CD4-positive, CD25-positive, alpha-beta regulatory T cell (primary cell): Measurements from ENCODE around the gene UGGT2. TPM values are rescaled to one million over a fixed set of nuclear protein-coding genes. Genes with fewer than 3 reads are reported as not detected.
A peak's percentile ranks its signal among the peaks of the same experiment; 100 is the strongest.
"Not testable (repeated sequence)": the region's sequence is repeated elsewhere in the genome, so short reads cannot be mapped to it uniquely, and the experiment has no call there.

Experiments used
- ATAC-seq, 2 donors: fragments of 150-1000 bp; cut with Tn5 transposase; one replicate each; pipeline ENCODE4 v1.10.0; 2021; ENCODE audit warnings: low read depth in 2 of 2, moderate number of reproducible peaks in 2 of 2, moderate library complexity in 1 of 2
- DNase-seq, 3 donors: peaks; one replicate each; pipeline versions ENCODE4 v3.0.0 to v3.0.0-alpha.2; 2012 to 2022; ENCODE audit warnings: mixed read lengths in 1 of 3
- H3K27ac ChIP-seq: one replicate; pipeline ENCODE4 v1.7.0; 2013; ENCODE audit warnings: mild to moderate bottlenecking, low read length; ENCODE audit not compliant: insufficient read depth, poor library complexity, severe bottlenecking
- H3K27me3 ChIP-seq: one replicate; pipeline ENCODE4 v1.7.0; 2013; ENCODE audit warnings: low read length; ENCODE audit not compliant: control insufficient read depth, insufficient read depth
- H3K36me3 ChIP-seq: one replicate; pipeline ENCODE4 v1.7.0; 2013; ENCODE audit warnings: mild to moderate bottlenecking, low read length, moderate library complexity; ENCODE audit not compliant: control insufficient read depth, insufficient read depth
- H3K4me1 ChIP-seq: 2 replicates; pipeline ENCODE4 v1.7.0; 2013; ENCODE audit warnings: mild to moderate bottlenecking, low read length; ENCODE audit not compliant: insufficient read depth, control insufficient read depth, poor library complexity, severe bottlenecking
- H3K4me3 ChIP-seq: one replicate; pipeline ENCODE4 v1.7.0; 2013; ENCODE audit warnings: low read depth, mild to moderate bottlenecking, low read length, moderate library complexity
- H3K9me3 ChIP-seq, 2 experiments: 1 replicate in 1 of 2; 2 replicates in 1 of 2; pipeline ENCODE4 v1.7.0; 2013; ENCODE audit warnings: low read length in 2 of 2, mild to moderate bottlenecking in 1 of 2, moderate library complexity in 1 of 2; ENCODE audit not compliant: control insufficient read depth in 2 of 2
- H3K27ac Mint-ChIP-seq, 3 donors: one replicate each; pipeline ENCODE4 v1.8.0; 2020 to 2022; ENCODE audit warnings: mild to moderate bottlenecking in 3 of 3, mixed read lengths in 3 of 3, moderate library complexity in 2 of 3
- H3K27me3 Mint-ChIP-seq: one replicate; pipeline ENCODE4 v1.8.0; 2022; ENCODE audit warnings: mild to moderate bottlenecking, mixed read lengths
- H3K36me3 Mint-ChIP-seq: one replicate; pipeline ENCODE4 v1.8.0; 2020; ENCODE audit warnings: mixed read lengths
- H3K4me1 Mint-ChIP-seq, 4 donors: one replicate each; pipeline ENCODE4 v1.8.0; 2020 to 2022; ENCODE audit warnings: mixed read lengths in 4 of 4, mild to moderate bottlenecking in 1 of 4
- H3K4me3 Mint-ChIP-seq, 4 donors: one replicate each; pipeline ENCODE4 v1.8.0; 2020 to 2022; ENCODE audit warnings: mild to moderate bottlenecking in 4 of 4, mixed read lengths in 4 of 4, moderate library complexity in 3 of 4
- H3K9me3 Mint-ChIP-seq, 7 donors: one replicate each; pipeline ENCODE4 v1.8.0; 2020 to 2022; ENCODE audit warnings: mixed read lengths in 7 of 7, mild to moderate bottlenecking in 3 of 7, moderate library complexity in 2 of 7
- polyA plus RNA-seq, 4 donors: library from polyadenylated mRNA; unstranded; fragments of 300-500 nt; fragmentation: Illumina TruSeq; gene quantifications; one replicate each; pipeline ENCODE4 v1.2.3, GENCODE V29; 2021
- total RNA-seq: library from RNA; stranded (reverse); gene quantifications from one replicate; pipeline ENCODE4 v1.2.3, GENCODE V29; 2022

UGGT2 gene
- total and polyA plus RNA-seq, 5 donors from 2014 or later = 0.08 to 0.47 TPM; not detected in 3

- Histone ChIP-seq H3K4me3 (no peak overlapping the region), H3K9me3 (no peaks in the 10 kb centered on the region), H3K4me1 (no peaks in the 10 kb centered on the region), H3K36me3 (peaks cover 22% of the 10 kb centered on the region), H3K27me3 (no peaks in the 10 kb centered on the region), H3K27ac (no peak overlapping the region)
- Mint-ChIP-seq H3K27me3 (no peaks in the 10 kb centered on the region), H3K4me1 (peaks cover 10 to 22% (median 13%) of the 10 kb centered on the region in 4 donors), H3K9me3 (no peaks in the 10 kb centered on the region), H3K4me3 (no peak overlapping the region), H3K27ac (peak overlapping the region in 1 of 3 donors; percentile 1), H3K36me3 (peaks cover 37% of the 10 kb centered on the region)
- ATAC-seq (no peak), DNase-seq (no peak)
These were observed 281.3 kb downstream of the UGGT2 start for GRCh38 chr13:95771905-95772304.

- H3K36me3 ChIP-seq = peaks cover 50% of the 10 kb centered on the region
- H3K4me3 ChIP-seq = no peak overlapping the region
- no peaks in the 10 kb centered on the region for H3K4me1 ChIP-seq
- DNase-seq (no peak), ATAC-seq (no peak)
- no peaks in the 10 kb centered on the region for H3K9me3 Mint-ChIP-seq
- H3K27ac ChIP-seq = no peak overlapping the region
- no peaks in the 10 kb centered on the region for H3K27me3 ChIP-seq
- H3K36me3 Mint-ChIP-seq = peaks cover 44% of the 10 kb centered on the region
- no peaks in the 10 kb centered on the region for H3K4me1 Mint-ChIP-seq
- H3K27ac Mint-ChIP-seq = no peak overlapping the region
- no peak overlapping the region for H3K4me3 Mint-ChIP-seq
- H3K27me3 Mint-ChIP-seq = no peaks in the 10 kb centered on the region
- H3K9me3 ChIP-seq = no peaks in the 10 kb centered on the region
These were observed 289.6 kb downstream of the UGGT2 start for GRCh38 chr13:95763601-95764000.

- not testable (repeated sequence) for H3K4me1 Mint-ChIP-seq, H3K27me3 Mint-ChIP-seq, H3K4me3 ChIP-seq, H3K27ac Mint-ChIP-seq, ATAC-seq, H3K27ac ChIP-seq, H3K4me1 ChIP-seq, DNase-seq, H3K27me3 ChIP-seq, H3K9me3 Mint-ChIP-seq, H3K9me3 ChIP-seq, H3K4me3 Mint-ChIP-seq
- peaks cover 41% of the 10 kb centered on the region for H3K36me3 Mint-ChIP-seq
- H3K36me3 ChIP-seq = peaks cover 50% of the 10 kb centered on the region
These were observed 290.6 kb downstream of the UGGT2 start for GRCh38 chr13:95762626-95763025.

DNA sequence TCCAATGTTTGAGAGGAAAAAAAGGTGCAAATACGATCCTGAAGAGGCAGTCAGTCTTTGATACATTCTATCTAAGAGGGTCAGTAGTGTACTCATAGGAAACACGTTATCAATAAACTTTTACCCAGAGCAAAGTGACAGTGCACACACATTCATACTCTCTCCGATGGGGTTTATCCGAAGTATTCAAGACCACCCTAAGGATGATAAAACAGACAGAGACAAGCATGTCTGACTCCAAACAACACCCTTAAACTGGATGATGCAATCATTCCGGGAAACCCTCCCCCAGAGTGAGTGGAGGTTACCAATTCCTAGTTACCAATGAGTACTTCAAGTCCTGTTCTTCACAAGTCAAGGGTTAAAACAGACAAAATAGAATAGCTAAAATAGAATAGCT lies 297.1 kb downstream of the UGGT2 start:
- H3K36me3 Mint-ChIP-seq = peaks cover 33% of the 10 kb centered on the region

GRCh38 chr13:95754069-95754468 lies 299.1 kb downstream of the UGGT2 start:
- H3K27me3 Mint-ChIP-seq = no peaks in the 10 kb centered on the region
- no peak overlapping the region for H3K4me3 Mint-ChIP-seq
- Histone ChIP-seq H3K9me3 (no peaks in the 10 kb centered on the region), H3K4me1 (no peaks in the 10 kb centered on the region), H3K27ac (no peak overlapping the region), H3K36me3 (peaks cover 8% of the 10 kb centered on the region), H3K4me3 (no peak overlapping the region), H3K27me3 (no peaks in the 10 kb centered on the region)
- H3K36me3 Mint-ChIP-seq = peaks cover 18% of the 10 kb centered on the region
- H3K9me3 Mint-ChIP-seq = peaks cover 0 to 1% (median 0%) of the 10 kb centered on the region in 7 donors
- H3K27ac Mint-ChIP-seq = no peak overlapping the region
- ATAC-seq (no peak), DNase-seq (no peak)
- peaks cover 13 to 19% (median 17%) of the 10 kb centered on the region in 4 donors for H3K4me1 Mint-ChIP-seq

More for the DNA sequence above, 297.1 kb downstream of the UGGT2 start:
- H3K4me1 ChIP-seq = no peaks in the 10 kb centered on the region
- H3K36me3 ChIP-seq = peaks cover 21% of the 10 kb centered on the region
- Mint-ChIP-seq H3K9me3 (peaks cover 0 to 1% (median 0%) of the 10 kb centered on the region in 7 donors), H3K4me3 (no peak overlapping the region), H3K4me1 (peaks cover 10 to 16% (median 12%) of the 10 kb centered on the region in 4 donors), H3K27ac (no peak overlapping the region), H3K27me3 (no peaks in the 10 kb centered on the region)
- ATAC-seq (no peak), DNase-seq (no peak)
- no peak overlapping the region for H3K4me3 ChIP-seq
- no peaks in the 10 kb centered on the region for H3K27me3 ChIP-seq
- no peak overlapping the region for H3K27ac ChIP-seq
- no peaks in the 10 kb centered on the region for H3K9me3 ChIP-seq

- H3K4me1 ChIP-seq = no peaks in the 10 kb centered on the region
- Mint-ChIP-seq H3K36me3 (peaks cover 13% of the 10 kb centered on the region), H3K4me1 (peaks cover 12 to 22% (median 16%) of the 10 kb centered on the region in 4 donors), H3K27me3 (no peaks in the 10 kb centered on the region), H3K4me3 (no peak overlapping the region), H3K9me3 (peaks cover 0 to 1% (median 0%) of the 10 kb centered on the region in 7 donors), H3K27ac (no peak overlapping the region)
- no peaks in the 10 kb centered on the region for H3K9me3 ChIP-seq
- ATAC-seq = no peak
- H3K27ac ChIP-seq = no peak overlapping the region
- peaks cover 3% of the 10 kb centered on the region for H3K36me3 ChIP-seq
- DNase-seq = no peak
- H3K4me3 ChIP-seq = no peak overlapping the region
- H3K27me3 ChIP-seq = no peaks in the 10 kb centered on the region
These were observed 300.5 kb downstream of the UGGT2 start for GRCh38 chr13:95752677-95753076.

Other genes starting within 250 kb of the UGGT2 start
- gene HS6ST3, start 36.7 kb upstream of the UGGT2 start, total RNA-seq = not detected
- gene HS6ST3, start 36.7 kb upstream of the UGGT2 start, polyA plus RNA-seq = not detected